B cell (primary cell): ENCODE data around the gene LRTM2. TPM values are rescaled to one million over a fixed set of nuclear protein-coding genes. Genes with fewer than 3 reads are reported as not detected.

ENCODE experiments used
- ATAC-seq: fragments of 200-7000 bp; cut with Tn5 transposase; one replicate; pipeline ENCODE4 v1.10.0; 2021; ENCODE audit warnings: low read depth, mild to moderate bottlenecking, moderate number of reproducible peaks, moderate library complexity
- CTCF ChIA-PET: fragments of 350-600 bp; sonication (Branson Sonifier 250); formaldehyde crosslinking; loops from one replicate; lab custom pipeline; 2021; ENCODE audit warnings: antibody characterized with exemption, inconsistent platforms; lab: Charles Lee
- POLR2A ChIA-PET: fragments of 350-600 bp; sonication (Branson Sonifier 250); formaldehyde crosslinking; loops from one replicate; lab custom pipeline; 2021; ENCODE audit warnings: antibody characterized with exemption; lab: Charles Lee
- DNase-seq: peaks from one replicate; pipeline ENCODE4 v3.0.0; 2013
- H2AFZ ChIP-seq: 2 replicates; pipeline ENCODE4 v1.6.1; 2012; ENCODE audit warnings: mild to moderate bottlenecking, low read depth, low read length; ENCODE audit not compliant: insufficient read depth, poor library complexity, severe bottlenecking
- H3K27ac ChIP-seq, 2 donors: 1 replicate in 1 of 2; 2 replicates in 1 of 2; pipeline ENCODE4 v1.5.1; 2012 to 2013; ENCODE audit warnings: low read length in 2 of 2, mild to moderate bottlenecking in 2 of 2, moderate library complexity in 1 of 2
- H3K27me3 ChIP-seq, 4 experiments: fragments of 200-600 bp in 1 of 4; sonication (generic) in 1 of 4; replicated peaks in 1 of 4; 1 replicate in 2 of 4; 2 replicates in 2 of 4; pipeline versions ENCODE4 v1.6.1 to v1.7.0; 2013 to 2016; ENCODE audit warnings: low read length in 3 of 4, mild to moderate bottlenecking in 2 of 4, mixed read lengths in 1 of 4, moderate library complexity in 1 of 4; ENCODE audit not compliant: insufficient read depth in 4 of 4, control insufficient read depth in 3 of 4; ENCODE audit errors: control extremely low read depth in 1 of 4
- H3K36me3 ChIP-seq, 2 experiments: replicated peaks in 1 of 2; 1 replicate in 1 of 2; 2 replicates in 1 of 2; pipeline versions ENCODE4 v1.6.1 to v1.7.1; 2013; ENCODE audit warnings: low read length in 1 of 2; ENCODE audit not compliant: insufficient read depth in 2 of 2, control insufficient read depth in 1 of 2; ENCODE audit errors: control extremely low read depth in 1 of 2, extremely low read depth in 1 of 2
- H3K4me1 ChIP-seq, 2 donors: fragments of 200-600 bp in 1 of 2; sonication (generic) in 1 of 2; 1 replicate in 1 of 2; 2 replicates in 1 of 2; pipeline versions ENCODE4 v1.5.1 to v1.6.1; 2013 to 2017; ENCODE audit warnings: low read length in 2 of 2; ENCODE audit not compliant: control insufficient read depth in 2 of 2, insufficient read depth in 2 of 2
- H3K4me2 ChIP-seq: replicated peaks from 2 replicates; pipeline ENCODE3; 2012; ENCODE audit warnings: mild to moderate bottlenecking, low read depth, low read length; ENCODE audit not compliant: poor library complexity, severe bottlenecking
- H3K4me3 ChIP-seq, 5 experiments: fragments of 200-600 bp in 1 of 5; sonication (generic) in 1 of 5; 1 replicate in 3 of 5; 2 replicates in 2 of 5; pipeline versions ENCODE4 v1.5.1 to v1.7.0; 2011 to 2016; ENCODE audit warnings: low read length in 4 of 5, mild to moderate bottlenecking in 4 of 5, low read depth in 2 of 5, control low read depth in 1 of 5, moderate library complexity in 1 of 5; ENCODE audit not compliant: insufficient read depth in 1 of 5; ENCODE audit errors: control extremely low read depth in 1 of 5, extremely low read depth in 1 of 5
- H3K79me2 ChIP-seq: fragments of 200-600 bp; sonication (generic); one replicate; pipeline ENCODE4 v1.6.0; 2016; ENCODE audit warnings: low read length; ENCODE audit not compliant: control insufficient read depth, insufficient read depth
- H3K9ac ChIP-seq: fragments of 200-600 bp; sonication (generic); 2 replicates; pipeline ENCODE4 v1.6.1; 2017; ENCODE audit warnings: mild to moderate bottlenecking, low read length, moderate library complexity
- H3K9me3 ChIP-seq, 3 donors: one replicate each; pipeline versions ENCODE4 v1.6.1 to v1.7.1; 2013; ENCODE audit warnings: low read length in 2 of 3; ENCODE audit not compliant: control insufficient read depth in 2 of 3, insufficient read depth in 1 of 3; ENCODE audit errors: control extremely low read depth in 1 of 3
- H4K20me1 ChIP-seq: 2 replicates; pipeline ENCODE4 v1.6.0; 2012; ENCODE audit warnings: mild to moderate bottlenecking, low read length; ENCODE audit not compliant: insufficient read depth, control insufficient read depth, poor library complexity, severe bottlenecking
- H3K27ac Mint-ChIP-seq: one replicate; pipeline ENCODE4 v1.8.0; 2021; ENCODE audit warnings: mixed read lengths
- H3K27me3 Mint-ChIP-seq: one replicate; pipeline ENCODE4 v1.8.0; 2021; ENCODE audit warnings: mixed read lengths
- H3K4me1 Mint-ChIP-seq: one replicate; pipeline ENCODE4 v1.8.0; 2021; ENCODE audit warnings: mixed read lengths
- H3K4me3 Mint-ChIP-seq: one replicate; pipeline ENCODE4 v1.8.0; 2021; ENCODE audit warnings: mixed read lengths
- H3K9me3 Mint-ChIP-seq: one replicate; pipeline ENCODE4 v1.8.0; 2022; ENCODE audit warnings: mixed read lengths; ENCODE audit not compliant: insufficient read depth
- EZH2 ChIP-seq: IDR thresholded peaks from 2 replicates; pipeline ENCODE4 v1.6.1; 2012; ENCODE audit warnings: borderline replicate concordance, low read depth, mild to moderate bottlenecking, moderate library complexity, low read length; ENCODE audit not compliant: insufficient read depth, poor library complexity, severe bottlenecking
- WGBS: methylation state at CpG from one replicate; pipeline ENCODE4 v1.1.5; 2013; ENCODE audit warnings: missing lambda C conversion rate; ENCODE audit not compliant: insufficient coverage; 5-methylcytosine and 5-hydroxymethylcytosine counted together
- intact Hi-C: fragments of 100-400 bp; cut with micrococcal nuclease; formaldehyde crosslinking; loops from one replicate; pipeline ENCODE4 v1.10.0; 2022
- polyA plus RNA-seq: library from polyadenylated mRNA; depleted of rRNA; stranded (reverse); fragments of >200 nt; gene quantifications from 2 replicates; pipeline ENCODE4 v1.2.3, GENCODE V29; 2012
- total RNA-seq, 2 donors: library from RNA; stranded (reverse); fragments of 120-200 nt in 1 of 2; gene quantifications; 1 replicate in 1 of 2; 2 replicates in 1 of 2; pipeline versions ENCODE4 v1.2.3 to v1.2.4, GENCODE V29; 2013 to 2022
- TF ChIP-seq, protein P1 (sequence below): fragments of 200-600 bp; IDR thresholded peaks from one replicate; pipeline ENCODE4 v1.8.0; 2022; ENCODE audit warnings: antibody characterized with exemption, mild to moderate bottlenecking

The LRTM2 gene
- total and polyA plus RNA-seq, 2 donors (not counting 1 experiment from before 2014, with no cell fraction given): not detected

DNA sequence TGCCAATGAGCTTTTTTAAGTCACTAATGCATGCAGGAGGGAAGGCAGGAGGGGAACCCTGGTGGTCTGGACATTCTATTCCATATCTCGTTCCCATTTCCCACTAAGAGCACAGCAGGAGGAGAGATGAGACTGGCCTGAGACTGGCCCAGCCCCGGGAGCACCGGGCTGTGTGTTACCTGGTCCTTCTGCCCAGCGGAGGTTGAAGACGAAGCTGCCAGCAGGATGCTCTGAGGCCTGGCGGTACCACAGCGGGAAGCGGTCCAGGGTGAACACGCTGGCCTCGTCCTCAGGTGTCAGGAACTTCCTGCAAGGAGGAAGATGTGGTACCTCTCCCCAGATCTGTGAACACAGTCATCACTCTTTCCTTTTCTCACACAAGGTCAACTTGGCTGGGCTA, 23.9 kb downstream of the LRTM2 start:
- 90% methylated on average over 9 of the region's 10 CpGs for WGBS
- H3K27me3 Mint-ChIP-seq: peaks cover 3% of the 10 kb centered on the region
- peaks cover 35% of the 10 kb centered on the region for H3K4me1 Mint-ChIP-seq
- no peak overlapping the region for H3K4me3 Mint-ChIP-seq
- H3K27ac ChIP-seq: no peak overlapping the region
- intact Hi-C loops: no loop called here
- H3K27me3 ChIP-seq: peaks cover 0 to 4% (median 0%) of the 10 kb centered on the region in 4 experiments
- CTCF ChIA-PET: interaction anchor here (0.6 to 0.7 kb wide), 2 partner anchors 57 to 1116 kb away, joined by 3 to 4 read pairs; no protein-coding TSS in a partner anchor
- no peak overlapping the region for H3K4me3 ChIP-seq
- ATAC-seq: no peak
- no peak overlapping the region for H2AFZ ChIP-seq
- no peaks in the 10 kb centered on the region for H4K20me1 ChIP-seq
- H3K9me3 ChIP-seq: no peaks in the 10 kb centered on the region
- H3K27ac Mint-ChIP-seq: no peak overlapping the region
- no peaks in the 10 kb centered on the region for H3K9me3 Mint-ChIP-seq
- H3K79me2 ChIP-seq: no peaks in the 10 kb centered on the region
- peaks cover 13 to 18% of the 10 kb centered on the region in 2 donors for H3K4me1 ChIP-seq
- no peak for TF ChIP-seq EZH2
- TF ChIP-seq, protein P1, sequence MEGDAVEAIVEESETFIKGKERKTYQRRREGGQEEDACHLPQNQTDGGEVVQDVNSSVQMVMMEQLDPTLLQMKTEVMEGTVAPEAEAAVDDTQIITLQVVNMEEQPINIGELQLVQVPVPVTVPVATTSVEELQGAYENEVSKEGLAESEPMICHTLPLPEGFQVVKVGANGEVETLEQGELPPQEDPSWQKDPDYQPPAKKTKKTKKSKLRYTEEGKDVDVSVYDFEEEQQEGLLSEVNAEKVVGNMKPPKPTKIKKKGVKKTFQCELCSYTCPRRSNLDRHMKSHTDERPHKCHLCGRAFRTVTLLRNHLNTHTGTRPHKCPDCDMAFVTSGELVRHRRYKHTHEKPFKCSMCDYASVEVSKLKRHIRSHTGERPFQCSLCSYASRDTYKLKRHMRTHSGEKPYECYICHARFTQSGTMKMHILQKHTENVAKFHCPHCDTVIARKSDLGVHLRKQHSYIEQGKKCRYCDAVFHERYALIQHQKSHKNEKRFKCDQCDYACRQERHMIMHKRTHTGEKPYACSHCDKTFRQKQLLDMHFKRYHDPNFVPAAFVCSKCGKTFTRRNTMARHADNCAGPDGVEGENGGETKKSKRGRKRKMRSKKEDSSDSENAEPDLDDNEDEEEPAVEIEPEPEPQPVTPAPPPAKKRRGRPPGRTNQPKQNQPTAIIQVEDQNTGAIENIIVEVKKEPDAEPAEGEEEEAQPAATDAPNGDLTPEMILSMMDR: no peak
- POLR2A ChIA-PET: no interaction called here
- H3K36me3 ChIP-seq: no peaks in the 10 kb centered on the region
- no peak for DNase-seq
- no peak overlapping the region for H3K4me2 ChIP-seq
- H3K9ac ChIP-seq: no peak overlapping the region

DNA sequence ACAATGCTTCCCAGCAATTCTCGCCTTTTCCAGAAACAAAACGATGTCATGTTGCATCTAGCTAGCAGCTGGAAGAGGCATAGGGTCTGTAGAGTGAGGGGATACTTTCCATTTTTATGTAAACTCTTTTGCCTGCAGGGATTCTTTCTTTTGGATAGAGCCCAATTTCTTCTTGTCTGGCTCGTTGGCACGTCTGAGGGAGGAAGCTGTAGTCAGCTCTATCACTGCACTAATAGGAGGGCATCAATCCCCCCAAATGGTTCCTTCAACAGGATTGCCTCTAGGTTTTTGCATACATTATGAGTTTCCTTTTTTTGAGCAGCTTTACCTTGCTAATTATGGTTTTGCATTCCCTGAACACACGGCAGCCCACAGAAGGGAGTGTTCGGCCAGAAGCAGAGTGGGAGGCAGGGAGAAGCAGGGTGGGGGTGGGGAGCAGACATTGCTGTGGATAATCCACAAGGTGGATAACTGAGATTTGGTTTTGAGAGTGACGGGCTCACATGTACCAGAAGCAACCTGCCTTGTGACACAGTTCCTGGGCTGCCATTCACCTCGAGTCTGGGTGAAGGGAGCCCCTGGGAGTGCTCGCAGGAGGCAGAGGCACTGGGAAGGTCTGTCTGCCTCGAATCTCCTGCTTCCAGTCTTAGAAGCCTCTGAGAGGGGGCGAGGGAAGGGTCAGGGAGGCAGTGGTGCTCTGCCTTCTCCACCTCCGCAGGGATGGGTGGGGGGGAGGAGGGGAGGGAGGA, 24.5 kb downstream of the LRTM2 start:
- Mint-ChIP-seq H3K27ac (no peak overlapping the region), H3K4me1 (peaks cover 31% of the 10 kb centered on the region), H3K4me3 (no peak overlapping the region), H3K27me3 (peaks cover 3% of the 10 kb centered on the region), H3K9me3 (no peaks in the 10 kb centered on the region)
- Histone ChIP-seq H3K27ac (no peak overlapping the region), H4K20me1 (no peaks in the 10 kb centered on the region), H3K27me3 (peaks cover 0 to 4% (median 0%) of the 10 kb centered on the region in 4 experiments), H2AFZ (no peak overlapping the region), H3K4me3 (no peak overlapping the region), H3K9ac (no peak overlapping the region), H3K36me3 (no peaks in the 10 kb centered on the region), H3K4me1 (peaks cover 13 to 18% of the 10 kb centered on the region in 2 donors), H3K79me2 (no peaks in the 10 kb centered on the region), H3K4me2 (no peak overlapping the region), H3K9me3 (no peaks in the 10 kb centered on the region)
- DNase-seq: no peak
- intact Hi-C loops: no loop called here
- POLR2A ChIA-PET: no interaction called here
- ATAC-seq: no peak
- TF ChIP-seq, protein P1: no peak
- TF ChIP-seq EZH2: no peak
- CTCF ChIA-PET: interaction anchor here (0.6 to 0.7 kb wide), 2 partner anchors 58 to 1117 kb away, joined by 3 to 4 read pairs; no protein-coding TSS in a partner anchor
- 71% methylated on average over 8 of the region's 12 CpGs for whole genome bisulfite sequencing
